Measurements from ENCODE around the gene BEND2. TPM values are rescaled to one million over a fixed set of nuclear protein-coding genes. Genes with fewer than 3 reads are reported as not detected.

The BEND2 gene
- total and polyA plus RNA-seq, 10 donors, result 0.02 to 0.83 (median 0.43) TPM

GRCh38 chrX:18194688-18195087 is 26.0 kb downstream of the BEND2 start:
- no peaks in the 10 kb centered on the region for H3K4me1 ChIP-seq
- 50 to 88% (median 71%) methylated on average over 1 of the region's 1 CpG for WGBS, 5 donors
- TF ChIP-seq POLR2AphosphoS5 (IDR thresholded peaks at IDR 0.05) (no peak), POLR2A (IDR thresholded peaks at IDR 0.05) (no peak), CTCF (IDR thresholded peaks at IDR 0.05 in 8 of 11, conservative IDR thresholded peaks at IDR 0.05 in 3 of 11) (no peak)
- H3K27me3 ChIP-seq (replicated peaks in 1 of 7), result no peaks in the 10 kb centered on the region
- intact Hi-C loops (cut with DNase I; ENCODE audit: low total_unique reads), result no loop called here
- no peak overlapping the region for H3K4me3 ChIP-seq
- no peaks in the 10 kb centered on the region for H3K9me3 ChIP-seq
- no peak for DNase-seq
- no peaks in the 10 kb centered on the region for H3K36me3 ChIP-seq
- no peak overlapping the region for H3K27ac ChIP-seq

GRCh38 chrX:18179446-18179845 is 41.2 kb downstream of the BEND2 start:
- WGBS, 5 donors, result 84 to 100% (median 94%) methylated on average over 4 of the region's 4 CpGs
- intact Hi-C loops (cut with DNase I; ENCODE audit: low total_unique reads), result no loop called here

DNA sequence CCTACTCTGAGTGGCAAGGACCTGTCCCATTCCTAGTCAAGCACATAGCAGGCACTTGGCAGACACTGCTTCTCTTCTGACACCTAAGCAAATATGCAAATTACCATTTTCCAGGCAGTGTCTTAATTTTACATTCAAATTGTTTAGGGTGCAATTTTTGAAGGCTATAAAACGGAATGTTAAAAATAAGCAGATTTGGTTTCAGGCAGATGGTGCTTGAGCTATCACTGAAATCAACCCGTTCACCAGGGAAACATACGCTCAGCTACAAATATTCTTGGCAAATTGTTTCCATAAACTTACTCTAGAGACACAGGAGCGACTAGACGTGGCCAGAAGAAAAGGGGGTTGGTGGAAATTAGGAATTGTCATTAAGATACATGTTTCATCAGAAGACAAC is 45.7 kb downstream of the BEND2 start:
- Histone ChIP-seq H3K27ac (no peak overlapping the region), H3K27me3 (replicated peaks in 1 of 7) (peaks cover 0 to 5% (median 0%) of the 10 kb centered on the region in 7 donors), H3K4me1 (no peaks in the 10 kb centered on the region), H3K36me3 (no peaks in the 10 kb centered on the region), H3K4me3 (no peak overlapping the region), H3K9me3 (no peaks in the 10 kb centered on the region)
- TF ChIP-seq CTCF (IDR thresholded peaks at IDR 0.05 in 8 of 11, conservative IDR thresholded peaks at IDR 0.05 in 3 of 11), result no peak
- TF ChIP-seq POLR2A (IDR thresholded peaks at IDR 0.05), result no peak
- TF ChIP-seq POLR2AphosphoS5 (IDR thresholded peaks at IDR 0.05), result no peak
- WGBS, 5 donors, result 64 to 83% (median 78%) methylated on average over 5 of the region's 5 CpGs
- DNase-seq, result no peak
- intact Hi-C loops (cut with DNase I; ENCODE audit: low total_unique reads), result no loop called here

More at GRCh38 chrX:18179446-18179845, 41.2 kb downstream of the BEND2 start:
- Histone ChIP-seq H3K27me3 (replicated peaks in 1 of 7) (peaks cover 0 to 12% (median 0%) of the 10 kb centered on the region in 7 donors), H3K27ac (no peak overlapping the region), H3K4me3 (no peak overlapping the region), H3K36me3 (no peaks in the 10 kb centered on the region), H3K9me3 (no peaks in the 10 kb centered on the region), H3K4me1 (no peaks in the 10 kb centered on the region)
- TF ChIP-seq POLR2A (IDR thresholded peaks at IDR 0.05) (no peak), CTCF (IDR thresholded peaks at IDR 0.05 in 8 of 11, conservative IDR thresholded peaks at IDR 0.05 in 3 of 11) (no peak), POLR2AphosphoS5 (IDR thresholded peaks at IDR 0.05) (no peak)
- DNase-seq, result no peak

DNA sequence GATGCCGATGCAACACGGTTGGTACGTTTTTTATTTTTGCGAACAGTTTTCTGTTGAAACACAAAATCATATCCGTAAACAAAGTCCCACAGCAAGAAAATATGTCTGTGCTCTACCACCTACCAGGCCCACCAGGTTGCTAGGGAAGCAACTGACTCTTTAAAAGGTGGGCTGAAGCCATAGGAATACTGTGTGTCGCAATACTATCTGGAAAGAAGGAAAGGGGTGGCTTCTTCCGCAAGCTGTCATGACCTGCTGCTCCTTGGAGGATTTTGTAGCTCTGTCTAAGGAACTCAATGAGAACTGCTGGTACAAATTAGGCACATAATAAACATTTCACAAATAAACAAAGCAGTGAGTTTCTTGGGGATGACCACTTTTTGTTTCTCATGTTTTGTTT is 46.5 kb downstream of the BEND2 start:
- no peak for DNase-seq
- Histone ChIP-seq H3K4me1 (no peaks in the 10 kb centered on the region), H3K27ac (no peak overlapping the region), H3K4me3 (no peak overlapping the region), H3K36me3 (no peaks in the 10 kb centered on the region), H3K27me3 (replicated peaks in 1 of 7) (peaks cover 0 to 5% (median 0%) of the 10 kb centered on the region in 7 donors), H3K9me3 (no peaks in the 10 kb centered on the region)
- TF ChIP-seq POLR2AphosphoS5 (IDR thresholded peaks at IDR 0.05) (no peak), CTCF (IDR thresholded peaks at IDR 0.05 in 8 of 11, conservative IDR thresholded peaks at IDR 0.05 in 3 of 11) (no peak), POLR2A (IDR thresholded peaks at IDR 0.05) (no peak)
- intact Hi-C loops (cut with DNase I; ENCODE audit: low total_unique reads), result no loop called here
- WGBS, 5 donors, result 88 to 96% (median 91%) methylated on average over 7 of the region's 7 CpGs

All from spleen (tissue), 11 donors.